ENCODE data around the gene SECISBP2.

DNA sequence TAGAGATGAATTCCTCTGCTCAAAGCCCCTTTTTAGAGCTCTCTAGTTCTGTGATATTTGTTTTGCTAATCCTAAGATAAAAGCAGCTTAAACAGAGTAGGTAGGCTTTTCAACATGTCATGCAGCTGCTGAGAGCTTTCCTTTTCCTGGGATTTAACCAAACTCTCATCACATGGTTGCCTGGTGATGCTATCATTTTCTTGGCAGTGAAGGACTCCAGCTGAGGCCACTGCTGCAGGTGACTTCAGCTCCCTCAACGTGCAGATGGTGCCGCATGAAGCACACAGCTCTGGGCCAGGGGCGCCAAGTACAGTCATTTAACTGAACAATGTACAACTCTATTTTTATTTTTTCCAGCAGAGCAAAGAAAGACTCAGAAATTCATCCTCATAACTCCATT is 42.2 kb downstream of the SECISBP2 start:
- TF ChIP-seq CTCF (conservative IDR thresholded peaks at IDR 0.05 in 1 of 2, IDR thresholded peaks at IDR 0.05 in 1 of 2; ENCODE audit: low read depth in 1 of 2, low read length in 2 of 2), result no peak
- no peak for TF ChIP-seq EZH2 (IDR thresholded peaks at IDR 0.05; ENCODE audit: low read length, missing control alignments)

All from fibroblast of lung (primary cell).